Central memory CD4-positive, alpha-beta T cell (primary cell): Measurements from ENCODE around the gene TMEM217.

Experiments
- DNase-seq: peaks from one replicate; pipeline ENCODE4 v3.0.0; 2022

Gene TMEM217

DNA sequence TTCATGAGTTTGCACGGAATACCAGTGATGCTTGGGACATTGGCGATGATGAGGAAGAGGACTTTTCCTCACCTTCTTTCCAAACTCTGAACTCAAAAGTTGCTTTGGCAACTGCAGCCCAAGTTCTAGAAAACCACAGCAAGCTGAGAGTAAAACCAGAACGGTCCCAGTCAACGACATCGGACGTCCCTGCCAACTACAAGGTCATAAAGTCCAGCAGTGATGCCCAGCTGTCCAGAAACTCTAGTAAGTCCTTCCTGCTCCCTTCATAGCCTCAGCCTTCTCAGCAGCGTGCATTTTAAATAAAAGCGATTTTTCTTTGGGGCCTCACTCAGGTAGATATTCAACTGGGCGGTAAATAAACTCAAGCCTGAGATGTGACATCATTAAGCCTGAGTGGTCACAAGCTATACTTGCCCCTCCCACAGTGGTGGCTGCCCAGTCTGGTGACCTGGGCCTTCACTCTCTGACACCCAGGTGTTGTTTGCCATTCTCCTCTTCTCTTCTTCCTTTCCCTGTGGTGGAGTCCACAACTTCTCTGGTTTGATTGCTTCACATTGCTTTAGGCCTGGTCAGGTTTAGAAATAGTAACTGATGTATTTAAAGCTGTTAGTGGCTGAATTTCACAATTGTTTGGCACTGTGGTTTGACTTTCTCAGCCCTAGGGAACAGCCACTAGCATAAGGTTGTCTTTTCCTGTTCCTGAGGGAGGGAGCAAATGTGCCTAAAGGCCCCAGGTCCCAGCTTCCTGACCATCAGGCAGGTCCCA is 21.6 kb upstream of the TMEM217 start:
- DNase-seq: no peak

DNA sequence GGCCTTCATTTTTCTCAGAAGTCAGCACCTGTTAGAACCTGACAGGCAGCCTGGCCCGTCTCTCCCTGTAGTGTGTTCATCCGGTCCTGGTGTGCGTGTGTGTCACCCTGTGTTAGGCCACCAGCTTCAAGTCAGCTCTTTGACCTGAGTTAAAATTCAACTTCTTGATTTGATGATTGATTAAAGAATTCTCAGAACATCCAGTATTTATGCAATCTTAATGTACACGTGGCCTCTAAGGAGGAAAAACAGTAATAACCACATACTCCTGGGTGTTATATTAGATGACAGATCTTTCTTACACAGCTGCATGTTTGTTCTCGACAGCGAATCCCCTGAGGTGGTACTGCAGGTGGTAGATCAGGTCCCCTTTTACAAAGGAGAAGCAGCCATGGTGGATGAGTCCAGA is 19.1 kb upstream of the TMEM217 start:
- no peak for DNase-seq

DNA sequence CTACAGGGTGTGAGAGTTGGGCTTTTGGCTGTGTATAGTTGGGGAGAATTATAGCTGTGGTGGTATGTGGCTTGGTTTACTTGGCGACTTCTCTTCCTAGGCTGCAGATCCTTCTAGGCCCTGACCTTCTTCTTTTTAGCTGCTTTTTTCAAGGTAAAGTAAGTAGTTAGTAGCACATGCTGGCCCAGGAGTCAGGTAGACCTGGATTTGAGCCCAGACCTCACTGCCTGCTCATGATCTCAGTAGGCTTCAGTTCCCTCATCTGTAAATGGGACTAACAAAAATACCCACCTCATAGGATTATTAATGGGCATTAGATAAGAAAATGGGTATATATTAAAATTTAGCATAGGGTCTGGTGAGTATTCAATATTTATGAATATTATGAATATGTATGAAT is 17.4 kb upstream of the TMEM217 start:
- DNase-seq: no peak

DNA sequence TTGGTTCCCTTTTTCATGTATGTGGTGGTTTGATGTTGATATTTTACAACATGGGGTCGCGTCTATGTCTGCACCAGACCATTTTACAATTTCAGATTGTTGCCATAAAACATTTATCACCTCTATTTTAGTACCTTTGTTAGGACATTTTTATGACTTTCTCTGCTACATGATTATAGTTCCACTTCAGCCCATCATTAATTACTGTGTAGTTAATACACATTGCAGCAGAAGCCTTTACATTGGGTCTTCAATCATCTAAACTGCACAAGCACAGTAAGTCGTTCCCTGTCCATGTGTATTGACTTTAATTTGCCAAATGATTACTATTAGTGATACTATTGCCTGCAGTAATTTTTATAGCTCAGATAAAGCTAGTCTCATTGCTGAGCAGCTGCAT is 15.7 kb upstream of the TMEM217 start:
- DNase-seq: no peak

DNA sequence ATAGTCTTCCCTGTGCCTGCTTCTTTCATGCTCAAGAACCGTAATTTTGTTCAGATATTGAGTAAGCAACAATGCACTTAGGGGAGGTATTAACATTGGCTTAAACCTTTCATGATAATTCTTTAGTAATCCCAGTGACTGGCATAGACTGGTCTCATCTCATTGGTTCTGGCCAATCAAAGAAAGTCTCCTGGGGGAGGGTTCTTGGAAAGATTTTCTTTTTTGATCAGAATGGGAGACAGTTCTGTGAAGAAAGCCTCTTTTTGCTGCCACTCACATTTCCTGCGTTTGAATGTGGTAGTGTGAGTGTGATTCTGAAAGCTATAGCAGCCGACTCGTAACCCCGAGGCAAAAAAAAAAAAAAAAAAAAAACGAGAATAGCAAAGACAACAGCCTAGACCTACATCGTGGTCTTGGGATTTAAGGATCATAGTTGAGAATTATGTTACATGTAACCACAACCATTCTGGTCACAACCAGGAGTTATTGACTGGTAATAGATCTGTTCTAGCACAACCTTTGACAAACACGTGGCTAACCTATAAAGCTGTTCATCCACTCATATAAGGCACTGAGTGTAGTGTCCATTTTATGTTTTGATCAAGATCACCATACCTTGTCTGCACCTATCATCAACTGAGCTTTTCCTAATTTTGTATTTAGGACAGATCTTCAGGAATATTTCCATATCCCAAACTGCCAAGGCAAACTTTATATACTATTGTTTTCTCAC is 15.1 kb upstream of the TMEM217 start:
- DNase-seq: no peak

DNA sequence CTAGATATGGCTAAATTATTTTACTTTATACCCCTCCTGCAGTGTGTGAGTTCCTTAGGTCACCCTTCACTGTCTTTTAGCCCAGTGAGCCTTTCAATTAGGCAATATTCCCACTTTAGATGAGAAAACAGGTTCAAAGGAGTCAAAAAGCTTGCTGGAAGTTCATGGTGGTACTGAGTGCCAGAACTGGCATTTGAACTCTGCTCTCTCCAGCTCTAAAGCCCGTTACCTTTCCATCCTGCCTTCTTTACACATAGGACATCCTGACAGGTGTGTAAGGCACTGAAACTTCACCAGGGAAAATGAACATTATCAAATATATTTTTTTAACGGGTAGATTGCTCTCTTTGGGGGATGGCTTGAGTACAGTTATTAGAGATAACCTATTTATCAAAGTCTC is 11.2 kb upstream of the TMEM217 start:
- no peak for DNase-seq

DNA sequence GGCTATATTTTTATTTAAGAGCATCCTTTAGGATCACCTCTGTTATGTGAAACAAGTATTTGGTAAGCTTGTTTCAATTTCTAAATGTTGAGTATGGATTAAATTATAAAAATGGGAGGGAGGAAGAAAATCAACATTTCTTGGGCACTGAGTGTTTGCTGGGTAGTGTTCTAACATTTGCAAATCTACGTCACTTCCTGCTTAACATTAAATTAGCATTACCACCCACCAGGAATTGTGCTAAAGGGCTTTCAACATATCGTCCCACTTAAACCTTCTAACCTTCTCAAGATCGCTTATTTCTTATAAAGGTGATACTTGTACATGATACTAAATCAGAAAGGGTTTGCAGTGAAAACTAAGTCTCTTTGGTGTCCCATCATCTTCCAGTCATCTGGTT is 7.9 kb upstream of the TMEM217 start:
- DNase-seq: no peak

DNA sequence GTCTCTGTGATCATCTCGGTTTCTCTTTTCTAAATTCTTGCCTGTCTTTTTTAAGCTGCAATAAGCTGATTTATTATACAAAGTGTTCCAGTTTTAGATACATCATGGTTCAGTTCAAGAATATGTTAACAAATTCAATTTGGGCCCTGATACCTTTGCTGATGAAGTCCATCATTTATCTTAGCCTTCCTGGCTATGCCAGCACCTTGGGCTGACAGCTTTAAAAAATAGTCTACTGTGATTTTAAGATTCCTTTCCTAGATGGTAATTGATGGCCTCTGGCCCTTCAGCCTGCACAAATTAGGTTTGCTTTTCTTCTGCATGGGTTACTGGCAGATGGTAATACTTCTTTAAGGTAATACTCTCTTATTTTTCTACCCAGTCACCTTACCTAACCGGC is 7.1 kb upstream of the TMEM217 start:
- DNase-seq: no peak

DNA sequence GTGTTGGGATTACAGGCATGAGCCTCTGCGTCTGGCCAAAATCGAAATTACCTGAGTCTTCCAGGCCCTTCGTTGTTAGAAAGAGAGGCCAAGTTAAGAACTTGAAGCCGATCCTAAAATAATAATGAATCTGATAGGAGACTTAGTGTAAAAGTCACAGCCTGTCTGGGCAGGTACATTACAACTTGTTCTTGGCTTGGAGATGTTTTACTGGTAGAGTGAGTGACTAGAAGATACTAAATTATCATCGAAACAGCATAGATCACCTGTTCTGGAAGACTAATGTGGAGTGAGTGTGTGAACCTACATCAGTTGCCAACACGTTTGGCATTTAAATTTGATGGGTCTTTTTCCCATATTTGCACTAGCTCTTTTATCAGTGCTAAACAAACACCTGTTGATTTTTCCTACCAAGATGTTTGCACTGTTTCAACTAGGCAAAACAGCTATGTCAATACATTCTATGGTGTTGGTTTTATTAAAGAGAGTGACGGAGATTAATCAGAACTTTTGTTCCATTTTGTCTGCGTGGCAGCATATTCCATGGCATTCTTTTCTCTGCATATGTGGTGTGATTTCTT is 4.6 kb upstream of the TMEM217 start:
- DNase-seq: no peak

DNA sequence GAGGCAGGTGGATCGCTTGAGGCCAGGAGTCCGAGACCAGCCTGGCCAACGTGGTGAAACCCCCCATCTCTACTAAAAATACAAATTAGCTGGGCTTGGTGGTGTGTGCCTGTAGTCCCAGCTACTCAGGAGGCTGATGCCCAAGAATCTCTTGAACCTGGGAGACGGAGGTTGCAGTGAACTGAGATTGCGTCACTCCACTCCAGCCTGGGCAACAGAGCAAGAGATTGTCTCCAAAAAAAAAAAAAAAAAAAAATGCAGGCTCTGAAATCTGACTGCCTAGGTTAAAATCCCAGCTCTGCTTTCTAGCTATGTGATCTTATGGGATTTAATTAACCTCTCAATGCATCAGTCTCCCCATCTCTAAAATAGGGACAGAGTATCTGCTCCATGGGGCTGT is 3.3 kb upstream of the TMEM217 start:
- DNase-seq: no peak

DNA sequence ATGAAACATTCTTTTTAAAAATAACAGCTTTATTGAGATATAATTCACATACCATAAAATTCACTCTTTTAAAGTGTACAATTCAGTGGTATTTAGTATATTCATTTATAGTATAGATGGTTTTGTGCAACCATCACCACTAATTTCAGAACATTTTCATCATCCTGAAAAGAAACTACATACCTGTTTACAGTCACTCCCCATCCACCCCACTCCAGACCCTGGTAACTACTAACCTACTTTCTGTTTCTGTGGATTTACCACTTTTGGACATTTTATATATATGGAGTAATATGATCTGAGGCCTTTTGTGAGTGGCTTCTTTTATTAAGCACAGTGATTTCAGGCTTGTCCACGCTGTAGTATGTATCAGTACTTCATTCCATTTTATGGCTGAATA is 2.5 kb upstream of the TMEM217 start:
- DNase-seq: no peak

DNA sequence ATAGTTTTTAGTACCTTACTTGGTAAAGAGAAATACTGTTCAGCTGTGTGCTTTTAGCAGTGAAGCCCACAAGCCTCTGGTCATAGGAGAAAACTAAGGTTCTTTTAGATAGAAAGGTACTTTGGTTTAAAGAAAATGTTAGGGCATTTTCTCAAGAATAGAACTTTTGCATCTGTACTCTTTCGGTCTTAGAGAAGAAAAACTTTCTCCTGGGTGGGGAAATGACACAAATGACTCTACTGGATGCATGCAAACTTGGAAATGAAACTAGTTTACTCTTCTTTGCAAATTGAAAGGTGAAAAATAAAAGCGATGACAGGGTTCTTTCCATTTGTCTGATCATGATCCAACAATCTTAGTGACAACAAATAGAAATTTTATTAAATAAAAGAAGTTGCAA is 2.1 kb upstream of the TMEM217 start:
- DNase-seq: no peak

DNA sequence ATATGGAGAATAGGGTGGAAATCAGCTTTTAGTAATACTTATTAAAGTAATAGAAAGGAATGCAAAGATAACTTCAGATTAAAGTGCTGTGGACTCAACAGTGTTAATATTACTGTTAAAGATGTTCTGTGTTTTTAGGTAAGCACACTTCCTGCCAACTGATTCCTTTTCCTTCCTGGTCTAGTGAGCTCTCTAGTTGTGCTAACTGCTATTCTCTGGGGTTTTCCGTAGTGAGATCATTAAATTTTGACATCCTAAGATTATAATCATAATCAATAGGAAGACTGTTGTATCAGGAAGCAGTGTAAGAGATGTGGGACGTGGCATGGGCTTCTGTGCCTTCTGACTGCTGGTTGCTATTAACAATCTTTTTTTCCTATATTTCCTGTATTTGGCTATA is 1.2 kb upstream of the TMEM217 start:
- peak; percentile 58 for DNase-seq

DNA sequence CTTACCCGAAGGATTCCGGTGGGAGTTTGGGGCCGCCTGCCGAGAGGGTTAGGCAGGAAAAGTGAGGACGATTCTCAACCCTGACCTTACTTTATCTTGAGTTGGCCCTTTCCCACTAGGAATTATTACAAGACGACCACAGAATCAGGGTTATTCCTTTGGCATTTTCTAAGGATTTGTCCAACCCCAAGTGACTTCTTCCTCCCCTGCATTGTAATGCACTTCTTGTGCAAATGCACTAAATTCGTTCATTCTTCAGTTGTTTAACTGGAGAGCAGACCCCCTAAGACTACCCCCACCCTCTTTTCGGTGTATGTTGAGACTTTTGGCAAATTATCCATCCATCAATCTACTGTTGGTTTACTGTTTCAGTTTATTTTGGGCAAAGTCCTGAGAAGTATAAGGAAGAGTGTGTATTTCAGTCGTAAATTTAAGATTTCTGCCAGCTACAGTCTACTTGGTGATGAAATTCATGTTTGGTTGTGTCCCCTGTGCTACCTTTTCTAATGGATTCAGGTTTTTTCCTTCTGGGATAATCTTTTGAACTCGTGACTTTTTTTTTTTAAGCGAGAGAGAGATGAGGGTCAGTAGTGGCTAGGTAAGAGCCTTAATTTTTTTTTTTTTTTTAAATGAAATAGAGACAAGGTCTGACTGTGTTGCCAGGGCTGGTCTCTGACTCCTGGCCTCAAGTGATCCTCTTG is 611 bp upstream of the TMEM217 start:
- no peak for DNase-seq

DNA sequence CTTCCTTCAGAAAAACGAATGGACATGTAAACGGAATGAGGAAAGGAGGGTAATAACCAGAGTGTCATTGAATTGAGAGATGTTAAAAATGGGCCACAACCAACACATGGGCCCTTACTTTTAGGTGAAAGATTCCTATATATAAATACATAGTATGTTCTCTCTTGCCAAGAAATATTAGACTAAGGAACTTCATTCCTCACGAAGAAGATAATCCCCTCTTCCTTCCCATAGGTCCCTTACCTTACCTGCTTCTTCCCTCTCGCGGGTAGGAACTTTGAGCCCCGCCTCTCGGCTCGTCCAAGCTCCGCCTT is 667 bp downstream of the TMEM217 start:
- DNase-seq: no peak

DNA sequence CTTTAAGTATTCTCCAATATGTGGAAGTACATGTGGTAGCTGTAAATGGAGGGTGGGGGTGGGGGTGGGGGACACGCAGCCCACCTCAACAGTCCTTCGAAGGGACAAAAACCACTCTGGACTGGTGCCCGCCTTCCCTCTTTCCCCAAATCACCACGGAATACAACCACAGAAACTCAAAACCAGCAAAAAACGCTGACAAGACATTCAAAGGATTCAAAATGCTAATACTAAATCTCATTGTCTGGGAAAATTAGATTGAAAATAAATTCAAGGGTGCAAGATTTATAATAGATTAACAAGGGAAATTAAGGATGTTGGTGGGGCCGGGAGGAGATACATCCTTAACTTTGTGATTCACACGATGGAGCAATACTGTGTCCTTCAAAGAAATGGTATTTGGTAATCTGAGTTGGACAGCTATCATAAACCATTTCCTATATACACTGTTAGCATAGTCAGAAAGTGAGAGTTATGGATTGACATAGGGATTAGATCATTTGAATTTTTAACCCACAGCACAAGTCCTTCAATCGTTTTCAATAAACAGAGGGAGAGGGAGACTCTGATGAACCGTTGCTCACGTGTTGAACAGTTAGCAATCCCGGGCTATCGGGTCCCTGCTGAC is 1.1 kb downstream of the TMEM217 start:
- DNase-seq: no peak

DNA sequence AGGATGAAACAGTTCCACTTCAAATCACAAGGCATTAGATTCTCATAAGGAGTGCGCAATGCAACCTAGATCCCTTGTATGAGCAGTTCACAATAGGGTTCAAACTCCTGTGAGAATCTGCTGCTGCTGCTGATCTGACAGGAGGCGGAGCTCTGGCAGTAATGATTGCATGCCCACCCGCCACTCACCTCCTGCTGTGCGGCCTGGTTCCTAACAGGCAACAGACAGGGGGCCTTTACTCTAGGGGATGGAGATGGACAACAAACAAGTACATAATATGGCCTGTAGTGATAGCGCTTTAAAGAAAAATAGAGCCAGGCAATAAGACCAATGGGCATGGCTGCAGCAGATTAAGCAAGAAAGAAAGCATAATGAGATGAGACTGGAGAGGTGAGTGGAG is 3.1 kb downstream of the TMEM217 start:
- no peak for DNase-seq

DNA sequence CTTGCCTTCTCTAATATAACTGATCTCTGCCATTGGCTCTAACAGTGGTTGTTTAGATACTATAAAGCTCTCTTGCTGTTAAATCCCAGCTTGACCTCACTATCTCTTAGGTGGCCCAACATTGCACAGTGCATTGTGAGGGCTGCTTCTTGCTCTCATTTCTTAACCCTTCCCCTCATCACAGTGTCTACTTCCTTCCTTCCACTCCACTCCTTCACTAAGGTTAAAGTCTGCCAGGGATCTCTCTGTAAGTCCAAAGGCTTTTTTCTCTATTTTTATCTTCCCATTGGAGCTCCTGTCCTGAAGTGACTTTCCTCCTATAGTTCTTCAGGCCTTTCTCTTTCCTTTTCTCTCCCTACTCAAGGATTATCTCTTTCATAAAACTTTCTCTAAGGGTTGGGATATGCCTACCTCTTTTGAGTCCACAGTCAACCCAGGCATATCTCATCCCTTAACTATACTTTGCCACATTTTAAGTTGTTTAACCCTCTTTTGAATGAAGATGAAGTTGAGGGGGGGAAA is 4.4 kb downstream of the TMEM217 start:
- DNase-seq: no peak

DNA sequence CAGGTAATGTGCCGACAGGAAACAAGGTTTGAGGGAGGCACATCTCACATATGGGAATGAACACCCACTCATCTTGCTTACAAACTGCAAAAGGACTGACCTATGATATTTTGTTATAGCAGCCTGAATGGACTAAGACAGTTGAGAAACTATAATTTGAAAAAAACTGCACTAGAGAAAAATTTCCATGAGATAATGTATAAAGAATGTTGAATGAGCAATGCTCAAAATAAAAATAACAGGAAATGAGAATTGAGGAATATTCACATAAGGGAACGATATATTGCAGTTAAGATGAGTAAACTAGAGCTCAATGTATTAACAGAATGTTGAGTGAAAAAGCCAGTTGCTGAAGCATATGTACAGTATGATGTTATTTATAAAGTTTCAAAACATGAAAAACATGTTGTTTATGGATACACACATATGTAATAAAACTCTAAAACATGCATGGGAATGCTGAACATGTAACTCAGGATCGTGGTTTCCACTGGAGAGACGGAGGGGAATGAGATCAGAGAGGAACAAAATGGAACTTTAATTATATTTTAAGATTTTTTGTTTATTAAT is 6.6 kb downstream of the TMEM217 start:
- no peak for DNase-seq

DNA sequence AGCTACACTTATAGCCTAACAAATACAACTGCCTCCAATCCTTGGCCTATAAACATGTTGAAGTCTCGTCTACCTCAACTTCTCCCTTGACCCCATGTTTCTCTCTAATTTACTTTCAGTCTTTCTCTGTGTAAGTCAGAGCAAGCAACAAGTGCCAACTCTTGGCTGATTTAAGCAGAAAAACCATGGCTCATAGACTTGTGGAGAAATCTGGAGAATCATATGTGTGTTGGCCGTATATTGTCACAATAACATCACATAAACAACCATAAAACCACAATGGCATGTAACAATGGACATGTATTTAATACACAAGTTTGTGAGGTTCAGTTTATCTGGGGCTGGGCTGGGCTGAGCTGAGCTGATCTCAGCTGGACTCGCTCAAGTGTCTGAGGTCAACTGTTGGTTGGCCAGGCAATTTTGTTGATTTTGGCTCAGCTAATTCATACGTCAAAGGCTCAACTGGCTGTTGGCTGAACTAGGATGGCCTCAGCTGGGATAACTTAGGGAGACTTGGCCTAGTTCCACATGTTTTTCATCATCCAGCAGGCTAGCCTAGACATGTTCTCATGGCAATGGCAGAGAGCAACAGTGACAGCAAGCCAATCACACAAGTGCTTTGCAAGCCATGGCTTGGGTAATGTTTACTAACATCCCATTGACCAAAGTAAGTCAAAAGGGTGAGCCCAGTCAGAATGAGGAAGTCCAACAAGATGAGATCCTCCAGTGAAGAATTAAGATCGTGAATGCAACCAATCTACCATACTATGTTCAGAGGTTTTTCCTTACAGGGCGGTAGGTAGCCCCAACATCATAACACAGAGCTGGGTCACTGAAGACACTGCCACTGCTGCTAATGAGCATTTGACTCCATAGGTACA is 13.3 kb downstream of the TMEM217 start:
- DNase-seq: no peak

DNA sequence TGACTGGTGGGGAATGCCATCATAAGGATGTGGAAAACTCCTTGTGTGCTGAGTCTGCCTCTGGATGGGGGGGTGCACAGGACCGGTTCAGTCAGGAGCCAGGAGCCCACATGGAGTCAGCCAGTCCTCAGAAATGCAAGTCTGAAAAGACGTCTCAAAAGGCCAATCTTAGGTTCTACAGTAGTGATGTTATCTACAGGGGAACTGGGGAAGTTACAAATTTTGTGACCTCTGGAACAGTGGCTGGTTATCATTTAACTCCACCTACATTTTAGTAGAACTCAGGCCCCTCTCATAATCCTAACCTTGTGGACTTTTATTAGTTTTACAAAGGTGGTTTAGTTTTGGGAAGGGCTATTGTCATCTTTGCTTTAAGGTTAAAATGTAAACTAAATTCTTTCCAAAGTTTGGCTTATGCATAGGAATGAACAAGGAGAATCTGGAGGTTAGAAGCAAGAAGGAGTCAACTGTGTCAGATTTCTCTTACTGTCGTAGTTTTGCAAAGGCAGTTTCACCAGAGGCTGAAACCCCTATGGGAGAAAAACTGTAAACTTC is 14.1 kb downstream of the TMEM217 start:
- no peak for DNase-seq
